Epithelial cell of esophagus (primary cell): ENCODE results near the gene ARHGAP22.

Experiments used
- DNase-seq: peaks from one replicate; pipeline ENCODE4 v3.0.0; 2010; ENCODE audit warnings: low read depth
- H3K4me3 ChIP-seq: 2 replicates; pipeline ENCODE4 v1.5.1; 2011; ENCODE audit warnings: mild to moderate bottlenecking, low read length, control low read depth
- CTCF ChIP-seq: IDR thresholded peaks from 2 replicates; pipeline ENCODE4 v1.5.1; 2011; ENCODE audit warnings: low read depth, mild to moderate bottlenecking, low read length, control low read depth, inconsistent platforms; ENCODE audit not compliant: insufficient read depth; ENCODE audit errors: missing control alignments

ARHGAP22 gene

GRCh38 chr10:48455055-48455391 is 149.8 kb downstream of the ARHGAP22 start:
- no peak for TF ChIP-seq CTCF
- no peak overlapping the region for H3K4me3 ChIP-seq
- DNase-seq = no peak

- DNase-seq = no peak
- TF ChIP-seq CTCF = no peak
- no peak overlapping the region for H3K4me3 ChIP-seq
These were observed 150.4 kb downstream of the ARHGAP22 start for GRCh38 chr10:48454302-48455054.

- H3K4me3 ChIP-seq = no peak overlapping the region
- no peak for DNase-seq
- no peak for TF ChIP-seq CTCF
These were observed 151.2 kb downstream of the ARHGAP22 start for GRCh38 chr10:48453451-48454301.

GRCh38 chr10:48452879-48453412 is 151.9 kb downstream of the ARHGAP22 start:
- TF ChIP-seq CTCF = no peak
- DNase-seq = no peak
- H3K4me3 ChIP-seq = no peak overlapping the region

GRCh38 chr10:48451969-48452878 is 152.6 kb downstream of the ARHGAP22 start:
- H3K4me3 ChIP-seq = no peak overlapping the region
- DNase-seq = no peak
- TF ChIP-seq CTCF = no peak

- no peak for TF ChIP-seq CTCF
- no peak overlapping the region for H3K4me3 ChIP-seq
- no peak for DNase-seq
These were observed 154.0 kb downstream of the ARHGAP22 start for GRCh38 chr10:48450741-48451466.
